Panc1 (cell line): ENCODE measurements around the gene HSPB2.

Experiments
- CTCF ChIP-seq: fragments of 450-650 bp; IDR thresholded peaks from 2 replicates; pipeline ENCODE4 v1.5.1; 2017; ENCODE audit warnings: mild to moderate bottlenecking
- POLR2AphosphoS5 ChIP-seq: IDR thresholded peaks from 2 replicates; pipeline ENCODE4 v1.6.1; 2012; ENCODE audit warnings: mild to moderate bottlenecking, low read depth, low read length, moderate library complexity
- REST ChIP-seq, 2 experiments: IDR thresholded peaks; 2 replicates each; pipeline ENCODE4 v1.6.1; 2011 to 2012; ENCODE audit warnings: low read depth in 2 of 2, control low read depth in 1 of 2, low read length in 1 of 2, mild to moderate bottlenecking in 1 of 2, moderate library complexity in 1 of 2; ENCODE audit not compliant: insufficient read depth in 1 of 2

GRCh38 chr11:111954154-111954553 is 41.6 kb downstream of the HSPB2 start:
- TF ChIP-seq CTCF (no peak), POLR2AphosphoS5 (no peak), REST (IDR thresholded peaks at IDR 0.05; ENCODE audit: insufficient read depth in 1 of 2, low read depth in 2 of 2, low read length in 1 of 2) (no peak)
